GM23338 (cell line): ENCODE results near the gene RBPJ. TPM values are rescaled to one million over a fixed set of nuclear protein-coding genes. Genes with fewer than 3 reads are reported as not detected.

ENCODE experiments used
- ATAC-seq: fragments of 200-7000 bp; cut with Tn5 transposase; 3 replicates; pipeline ENCODE4 v1.9.1; 2020
- DNase-seq: peaks from one replicate; pipeline ENCODE4 v3.0.0-alpha.2; 2015; ENCODE audit warnings: low spot score
- H2AFZ ChIP-seq: fragments of 200-600 bp; sonication (generic); 2 replicates; pipeline ENCODE4 v1.8.0; 2016; ENCODE audit warnings: antibody characterized with exemption, mild to moderate bottlenecking, moderate library complexity
- H3F3A ChIP-seq: fragments of 200-600 bp; sonication (generic); replicated peaks from 2 replicates; pipeline ENCODE4 v1.8.0; 2017; ENCODE audit warnings: antibody characterized with exemption, mixed run types, low read depth
- H3K27ac ChIP-seq: fragments of 200-600 bp; sonication (generic); 2 replicates; pipeline ENCODE4 v1.6.1; 2016; ENCODE audit warnings: low read depth
- H3K27me3 ChIP-seq: fragments of 200-600 bp; sonication (generic); 2 replicates; pipeline ENCODE4 v1.8.0; 2016; ENCODE audit warnings: mild to moderate bottlenecking, mixed run types, moderate library complexity; ENCODE audit not compliant: insufficient read depth
- H3K36me3 ChIP-seq: fragments of 200-600 bp; sonication (generic); 2 replicates; pipeline ENCODE4 v1.8.0; 2016; ENCODE audit warnings: mild to moderate bottlenecking; ENCODE audit not compliant: insufficient read depth
- H3K4me1 ChIP-seq: fragments of 200-600 bp; sonication (generic); 2 replicates; pipeline ENCODE4 v1.8.0; 2016; ENCODE audit warnings: mild to moderate bottlenecking, moderate library complexity; ENCODE audit not compliant: insufficient read depth
- H3K4me2 ChIP-seq: fragments of 200-600 bp; sonication (generic); 2 replicates; pipeline ENCODE4 v1.7.1; 2017; ENCODE audit warnings: mixed run types
- H3K4me3 ChIP-seq: fragments of 200-600 bp; sonication (generic); 2 replicates; pipeline ENCODE4 v1.6.1; 2016; ENCODE audit warnings: mixed run types
- H3K79me2 ChIP-seq: fragments of 200-600 bp; sonication (generic); replicated peaks from 2 replicates; pipeline ENCODE4 v1.8.0; 2017; ENCODE audit warnings: mild to moderate bottlenecking; ENCODE audit not compliant: insufficient read depth
- H3K9me2 ChIP-seq: fragments of 200-600 bp; sonication (generic); 2 replicates; pipeline ENCODE4 v1.8.0; 2017; ENCODE audit not compliant: insufficient read depth
- H4K20me1 ChIP-seq: fragments of 200-600 bp; sonication (generic); replicated peaks from 2 replicates; pipeline ENCODE4 v1.8.0; 2017; ENCODE audit warnings: mild to moderate bottlenecking; ENCODE audit not compliant: insufficient read depth
- H3K27ac Mint-ChIP-seq: 2 replicates; pipeline ENCODE4 v1.8.0; 2020; ENCODE audit warnings: inconsistent platforms, mild to moderate bottlenecking, moderate library complexity, mixed read lengths
- H3K27me3 Mint-ChIP-seq: 3 replicates; pipeline ENCODE4 v1.8.0; 2022; ENCODE audit warnings: low read depth, mild to moderate bottlenecking, moderate library complexity, mixed read lengths, inconsistent platforms; ENCODE audit not compliant: insufficient read depth, poor library complexity
- H3K36me3 Mint-ChIP-seq: 3 replicates; pipeline ENCODE4 v1.8.0; 2021; ENCODE audit warnings: low read depth, mild to moderate bottlenecking, inconsistent platforms, moderate library complexity, mixed read lengths
- H3K4me1 Mint-ChIP-seq: 3 replicates; pipeline ENCODE4 v1.8.0; 2020; ENCODE audit warnings: mild to moderate bottlenecking, inconsistent platforms, mixed read lengths
- H3K4me3 Mint-ChIP-seq: 3 replicates; pipeline ENCODE4 v1.8.0; 2021; ENCODE audit warnings: moderate library complexity, mild to moderate bottlenecking, inconsistent platforms, mixed read lengths
- H3K9me3 Mint-ChIP-seq: 3 replicates; pipeline ENCODE4 v1.8.0; 2020; ENCODE audit warnings: moderate library complexity, mild to moderate bottlenecking, inconsistent platforms, mixed read lengths
- CREB1 ChIP-seq: fragments of 250-450 bp; sonication (Bioruptor Pico); IDR thresholded peaks from 2 replicates; pipeline ENCODE4 v1.5.0; 2020; ENCODE audit warnings: low read depth, mild to moderate bottlenecking, moderate library complexity
- EZH2 ChIP-seq: fragments of 200-600 bp; sonication (generic); IDR thresholded peaks from one replicate; pipeline ENCODE4 v1.8.0; 2017; ENCODE audit warnings: antibody characterized with exemption, mild to moderate bottlenecking, low read depth; ENCODE audit not compliant: unreplicated experiment
- EZH2phosphoT487 ChIP-seq: fragments of 200-600 bp; sonication (generic); IDR thresholded peaks from one replicate; pipeline ENCODE4 v1.8.1; 2018; ENCODE audit warnings: antibody characterized with exemption; ENCODE audit not compliant: unreplicated experiment
- JUNB ChIP-seq: IDR thresholded peaks from one replicate; pipeline ENCODE4 v1.6.1; 2016; ENCODE audit warnings: antibody characterized with exemption; ENCODE audit not compliant: unreplicated experiment
- NANOG ChIP-seq: IDR thresholded peaks from 2 replicates; pipeline ENCODE4 v1.6.1; 2016; ENCODE audit warnings: antibody characterized with exemption, borderline replicate concordance
- POLR2AphosphoS5 ChIP-seq: IDR thresholded peaks from 2 replicates; pipeline ENCODE4 v1.6.1; 2016; ENCODE audit warnings: antibody characterized with exemption, low read depth
- STAT1 ChIP-seq: IDR thresholded peaks from one replicate; pipeline ENCODE4 v1.6.1; 2016; ENCODE audit warnings: antibody characterized with exemption; ENCODE audit not compliant: unreplicated experiment
- ZNF114 ChIP-seq: fragments of 250-450 bp; sonication (Bioruptor Pico); IDR thresholded peaks from 2 replicates; pipeline ENCODE4 v1.5.0; 2020; ENCODE audit warnings: mild to moderate bottlenecking, moderate library complexity
- ZNF331 ChIP-seq: fragments of 250-450 bp; sonication (Bioruptor Pico); IDR thresholded peaks from 2 replicates; pipeline ENCODE4 v1.5.0; 2020; ENCODE audit warnings: low read depth, mild to moderate bottlenecking, moderate library complexity
- polyA plus RNA-seq: library from polyadenylated mRNA; unstranded; fragments of >200 nt; fragmentation: Nextera tagmentation; extraction: Ambion mirVana; gene quantifications from 2 replicates; pipeline ENCODE4 v1.2.1, GENCODE V29; 2016
- total RNA-seq: library from RNA; depleted of rRNA; stranded (reverse); fragments of >200 nt; shearing (Covaris generic); gene quantifications from 2 replicates; pipeline ENCODE4 v1.2.3, GENCODE V29; 2014
- TF ChIP-seq, protein P1 (sequence below): IDR thresholded peaks from one replicate; pipeline ENCODE4 v1.6.1; 2018; ENCODE audit warnings: antibody characterized with exemption; ENCODE audit not compliant: unreplicated experiment
- TF ChIP-seq, protein P2 (sequence below), 2 experiments: fragments of 200-600 bp in 1 of 2; sonication (generic) in 1 of 2; conservative IDR thresholded peaks; 2 replicates each; pipeline versions ENCODE4 v1.5.1 to v1.6.1; 2016 to 2017; ENCODE audit warnings: antibody characterized with exemption in 2 of 2, low read depth in 2 of 2, mild to moderate bottlenecking in 2 of 2, moderate library complexity in 1 of 2
- TF ChIP-seq, protein P3 (sequence below): fragments of 250-450 bp; sonication (Bioruptor Pico); IDR thresholded peaks from 2 replicates; pipeline ENCODE4 v1.5.0; 2020; ENCODE audit warnings: mild to moderate bottlenecking, moderate library complexity

RBPJ gene
- total and polyA plus RNA-seq, 2 experiments from 2014 or later: 212 to 457 TPM

DNA sequence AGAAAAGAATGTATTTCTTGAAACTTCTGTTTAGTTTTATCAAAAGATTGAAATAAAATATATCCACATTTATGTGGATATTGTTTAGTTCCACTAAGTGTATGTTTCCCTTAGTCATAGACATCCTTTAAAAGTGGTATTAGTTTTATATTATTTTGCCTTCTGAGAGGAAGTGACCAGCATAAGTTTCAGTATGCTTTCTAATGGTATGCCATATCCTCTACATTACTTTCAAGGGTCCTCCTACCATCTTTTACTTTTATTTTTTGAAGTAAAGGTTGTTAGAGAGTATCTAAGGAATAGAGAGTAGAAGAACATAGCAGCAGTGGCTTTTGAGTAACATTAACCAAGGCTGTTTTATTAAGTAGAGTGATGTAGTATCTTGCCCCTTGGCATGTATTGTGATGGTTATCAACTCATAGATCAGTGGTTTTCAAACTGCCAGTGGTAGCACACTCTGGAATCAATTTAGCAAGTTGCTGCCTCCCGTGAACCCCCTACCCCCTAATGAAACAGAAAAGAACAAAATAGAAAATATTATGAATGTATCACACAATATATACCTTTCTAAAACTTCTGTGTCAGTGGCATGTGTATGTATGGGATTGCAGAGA, 44.8 kb downstream of the RBPJ start:
- no peak for DNase-seq
- Histone ChIP-seq H2AFZ (no peak overlapping the region), H3K4me2 (no peak overlapping the region), H3K79me2 (peaks cover 100% of the 10 kb centered on the region), H3K36me3 (0 out of 2 replicates have a peak, but pooled peaks cover 3% of the 10 kb centered on the region), H3K4me3 (no peak overlapping the region), H3F3A (no peaks in the 10 kb centered on the region), H3K4me1 (peaks cover 41% of the 10 kb centered on the region), H4K20me1 (peaks cover 80% of the 10 kb centered on the region), H3K9me2 (no peaks in the 10 kb centered on the region), H3K27me3 (no peaks in the 10 kb centered on the region), H3K27ac (peak overlapping the region; percentile 67)
- Mint-ChIP-seq H3K27ac (0 out of 2 replicates have a peak overlapping the region, but pooled peaks have one; percentile 21), H3K4me1 (peaks cover 32% of the 10 kb centered on the region), H3K27me3 (peaks cover 2% of the 10 kb centered on the region), H3K36me3 (no peaks in the 10 kb centered on the region), H3K9me3 (no peaks in the 10 kb centered on the region; the same call in 2 of the 3 replicates), H3K4me3 (no peak overlapping the region)
- ATAC-seq: no peak
- TF ChIP-seq STAT1 (no peak), CREB1 (CRISPR knock-in tag) (no peak), ZNF114 (CRISPR knock-in tag) (no peak), EZH2 (no peak), NANOG (no peak), ZNF331 (no peak), JUNB (no peak), EZH2phosphoT487 (no peak), POLR2AphosphoS5 (no peak)
- TF ChIP-seq, protein P1, sequence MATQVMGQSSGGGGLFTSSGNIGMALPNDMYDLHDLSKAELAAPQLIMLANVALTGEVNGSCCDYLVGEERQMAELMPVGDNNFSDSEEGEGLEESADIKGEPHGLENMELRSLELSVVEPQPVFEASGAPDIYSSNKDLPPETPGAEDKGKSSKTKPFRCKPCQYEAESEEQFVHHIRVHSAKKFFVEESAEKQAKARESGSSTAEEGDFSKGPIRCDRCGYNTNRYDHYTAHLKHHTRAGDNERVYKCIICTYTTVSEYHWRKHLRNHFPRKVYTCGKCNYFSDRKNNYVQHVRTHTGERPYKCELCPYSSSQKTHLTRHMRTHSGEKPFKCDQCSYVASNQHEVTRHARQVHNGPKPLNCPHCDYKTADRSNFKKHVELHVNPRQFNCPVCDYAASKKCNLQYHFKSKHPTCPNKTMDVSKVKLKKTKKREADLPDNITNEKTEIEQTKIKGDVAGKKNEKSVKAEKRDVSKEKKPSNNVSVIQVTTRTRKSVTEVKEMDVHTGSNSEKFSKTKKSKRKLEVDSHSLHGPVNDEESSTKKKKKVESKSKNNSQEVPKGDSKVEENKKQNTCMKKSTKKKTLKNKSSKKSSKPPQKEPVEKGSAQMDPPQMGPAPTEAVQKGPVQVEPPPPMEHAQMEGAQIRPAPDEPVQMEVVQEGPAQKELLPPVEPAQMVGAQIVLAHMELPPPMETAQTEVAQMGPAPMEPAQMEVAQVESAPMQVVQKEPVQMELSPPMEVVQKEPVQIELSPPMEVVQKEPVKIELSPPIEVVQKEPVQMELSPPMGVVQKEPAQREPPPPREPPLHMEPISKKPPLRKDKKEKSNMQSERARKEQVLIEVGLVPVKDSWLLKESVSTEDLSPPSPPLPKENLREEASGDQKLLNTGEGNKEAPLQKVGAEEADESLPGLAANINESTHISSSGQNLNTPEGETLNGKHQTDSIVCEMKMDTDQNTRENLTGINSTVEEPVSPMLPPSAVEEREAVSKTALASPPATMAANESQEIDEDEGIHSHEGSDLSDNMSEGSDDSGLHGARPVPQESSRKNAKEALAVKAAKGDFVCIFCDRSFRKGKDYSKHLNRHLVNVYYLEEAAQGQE: no peak
- TF ChIP-seq, protein P2, sequence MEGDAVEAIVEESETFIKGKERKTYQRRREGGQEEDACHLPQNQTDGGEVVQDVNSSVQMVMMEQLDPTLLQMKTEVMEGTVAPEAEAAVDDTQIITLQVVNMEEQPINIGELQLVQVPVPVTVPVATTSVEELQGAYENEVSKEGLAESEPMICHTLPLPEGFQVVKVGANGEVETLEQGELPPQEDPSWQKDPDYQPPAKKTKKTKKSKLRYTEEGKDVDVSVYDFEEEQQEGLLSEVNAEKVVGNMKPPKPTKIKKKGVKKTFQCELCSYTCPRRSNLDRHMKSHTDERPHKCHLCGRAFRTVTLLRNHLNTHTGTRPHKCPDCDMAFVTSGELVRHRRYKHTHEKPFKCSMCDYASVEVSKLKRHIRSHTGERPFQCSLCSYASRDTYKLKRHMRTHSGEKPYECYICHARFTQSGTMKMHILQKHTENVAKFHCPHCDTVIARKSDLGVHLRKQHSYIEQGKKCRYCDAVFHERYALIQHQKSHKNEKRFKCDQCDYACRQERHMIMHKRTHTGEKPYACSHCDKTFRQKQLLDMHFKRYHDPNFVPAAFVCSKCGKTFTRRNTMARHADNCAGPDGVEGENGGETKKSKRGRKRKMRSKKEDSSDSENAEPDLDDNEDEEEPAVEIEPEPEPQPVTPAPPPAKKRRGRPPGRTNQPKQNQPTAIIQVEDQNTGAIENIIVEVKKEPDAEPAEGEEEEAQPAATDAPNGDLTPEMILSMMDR (conservative IDR thresholded peaks at IDR 0.05; ENCODE audit: low read depth in 2 of 2): no peak
- TF ChIP-seq, protein P3, sequence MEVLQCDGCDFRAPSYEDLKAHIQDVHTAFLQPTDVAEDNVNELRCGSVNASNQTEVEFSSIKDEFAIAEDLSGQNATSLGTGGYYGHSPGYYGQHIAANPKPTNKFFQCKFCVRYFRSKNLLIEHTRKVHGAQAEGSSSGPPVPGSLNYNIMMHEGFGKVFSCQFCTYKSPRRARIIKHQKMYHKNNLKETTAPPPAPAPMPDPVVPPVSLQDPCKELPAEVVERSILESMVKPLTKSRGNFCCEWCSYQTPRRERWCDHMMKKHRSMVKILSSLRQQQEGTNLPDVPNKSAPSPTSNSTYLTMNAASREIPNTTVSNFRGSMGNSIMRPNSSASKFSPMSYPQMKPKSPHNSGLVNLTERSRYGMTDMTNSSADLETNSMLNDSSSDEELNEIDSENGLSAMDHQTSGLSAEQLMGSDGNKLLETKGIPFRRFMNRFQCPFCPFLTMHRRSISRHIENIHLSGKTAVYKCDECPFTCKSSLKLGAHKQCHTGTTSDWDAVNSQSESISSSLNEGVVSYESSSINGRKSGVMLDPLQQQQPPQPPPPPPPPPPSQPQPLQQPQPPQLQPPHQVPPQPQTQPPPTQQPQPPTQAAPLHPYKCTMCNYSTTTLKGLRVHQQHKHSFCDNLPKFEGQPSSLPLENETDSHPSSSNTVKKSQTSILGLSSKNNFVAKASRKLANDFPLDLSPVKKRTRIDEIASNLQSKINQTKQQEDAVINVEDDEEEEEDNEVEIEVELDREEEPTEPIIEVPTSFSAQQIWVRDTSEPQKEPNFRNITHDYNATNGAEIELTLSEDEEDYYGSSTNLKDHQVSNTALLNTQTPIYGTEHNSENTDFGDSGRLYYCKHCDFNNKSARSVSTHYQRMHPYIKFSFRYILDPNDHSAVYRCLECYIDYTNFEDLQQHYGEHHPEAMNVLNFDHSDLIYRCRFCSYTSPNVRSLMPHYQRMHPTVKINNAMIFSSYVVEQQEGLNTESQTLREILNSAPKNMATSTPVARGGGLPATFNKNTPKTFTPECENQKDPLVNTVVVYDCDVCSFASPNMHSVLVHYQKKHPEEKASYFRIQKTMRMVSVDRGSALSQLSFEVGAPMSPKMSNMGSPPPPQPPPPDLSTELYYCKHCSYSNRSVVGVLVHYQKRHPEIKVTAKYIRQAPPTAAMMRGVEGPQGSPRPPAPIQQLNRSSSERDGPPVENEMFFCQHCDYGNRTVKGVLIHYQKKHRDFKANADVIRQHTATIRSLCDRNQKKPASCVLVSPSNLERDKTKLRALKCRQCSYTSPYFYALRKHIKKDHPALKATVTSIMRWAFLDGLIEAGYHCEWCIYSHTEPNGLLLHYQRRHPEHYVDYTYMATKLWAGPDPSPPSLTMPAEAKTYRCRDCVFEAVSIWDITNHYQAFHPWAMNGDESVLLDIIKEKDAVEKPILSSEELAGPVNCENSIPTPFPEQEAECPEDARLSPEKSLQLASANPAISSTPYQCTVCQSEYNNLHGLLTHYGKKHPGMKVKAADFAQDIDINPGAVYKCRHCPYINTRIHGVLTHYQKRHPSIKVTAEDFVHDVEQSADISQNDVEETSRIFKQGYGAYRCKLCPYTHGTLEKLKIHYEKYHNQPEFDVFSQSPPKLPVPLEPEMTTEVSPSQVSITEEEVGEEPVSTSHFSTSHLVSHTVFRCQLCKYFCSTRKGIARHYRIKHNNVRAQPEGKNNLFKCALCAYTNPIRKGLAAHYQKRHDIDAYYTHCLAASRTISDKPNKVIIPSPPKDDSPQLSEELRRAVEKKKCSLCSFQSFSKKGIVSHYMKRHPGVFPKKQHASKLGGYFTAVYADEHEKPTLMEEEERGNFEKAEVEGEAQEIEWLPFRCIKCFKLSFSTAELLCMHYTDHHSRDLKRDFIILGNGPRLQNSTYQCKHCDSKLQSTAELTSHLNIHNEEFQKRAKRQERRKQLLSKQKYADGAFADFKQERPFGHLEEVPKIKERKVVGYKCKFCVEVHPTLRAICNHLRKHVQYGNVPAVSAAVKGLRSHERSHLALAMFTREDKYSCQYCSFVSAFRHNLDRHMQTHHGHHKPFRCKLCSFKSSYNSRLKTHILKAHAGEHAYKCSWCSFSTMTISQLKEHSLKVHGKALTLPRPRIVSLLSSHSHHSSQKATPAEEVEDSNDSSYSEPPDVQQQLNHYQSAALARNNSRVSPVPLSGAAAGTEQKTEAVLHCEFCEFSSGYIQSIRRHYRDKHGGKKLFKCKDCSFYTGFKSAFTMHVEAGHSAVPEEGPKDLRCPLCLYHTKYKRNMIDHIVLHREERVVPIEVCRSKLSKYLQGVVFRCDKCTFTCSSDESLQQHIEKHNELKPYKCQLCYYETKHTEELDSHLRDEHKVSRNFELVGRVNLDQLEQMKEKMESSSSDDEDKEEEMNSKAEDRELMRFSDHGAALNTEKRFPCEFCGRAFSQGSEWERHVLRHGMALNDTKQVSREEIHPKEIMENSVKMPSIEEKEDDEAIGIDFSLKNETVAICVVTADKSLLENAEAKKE (CRISPR knock-in tag): no peak
